K562 (cell line): ENCODE data around the gene IPP. TPM values are rescaled to one million over a fixed set of nuclear protein-coding genes. Genes with fewer than 3 reads are reported as not detected.
A peak's percentile ranks its signal among the peaks of the same experiment; 100 is the strongest.

ENCODE experiments used
- CCNT2 ChIP-seq: IDR thresholded peaks from 2 replicates; pipeline ENCODE4 v1.6.1; 2011; ENCODE audit warnings: borderline replicate concordance, low read depth, mild to moderate bottlenecking, moderate library complexity, mixed read lengths, low read length; ENCODE audit not compliant: insufficient read length; ENCODE audit errors: extremely low read depth
- CEBPZ ChIP-seq: fragments of 150-350 bp; IDR thresholded peaks from 2 replicates; pipeline ENCODE4 v1.6.1; 2014; ENCODE audit warnings: low read depth, mild to moderate bottlenecking, low read length, borderline replicate concordance
- FIP1L1 ChIP-seq: fragments of 200-400 bp; formaldehyde crosslinking; IDR thresholded peaks from 2 replicates; pipeline ENCODE4 v1.6.1; 2018; ENCODE audit warnings: mild to moderate bottlenecking, low read depth, low read length; ENCODE audit not compliant: poor library complexity, severe bottlenecking
- FOS ChIP-seq: IDR thresholded peaks from 3 replicates; pipeline ENCODE4 v1.6.1; 2011; ENCODE audit not compliant: insufficient read length; ENCODE audit errors: extremely low read depth
- FOXK2 ChIP-seq, 2 experiments: fragments of 450-650 bp; IDR thresholded peaks in 1 of 2; conservative IDR thresholded peaks in 1 of 2; 2 replicates each; pipeline ENCODE4 v1.6.1; 2016; ENCODE audit warnings: low read depth in 2 of 2, mild to moderate bottlenecking in 1 of 2
- GATA2 ChIP-seq: sonication (generic); formaldehyde crosslinking; IDR thresholded peaks from 2 replicates; pipeline ENCODE4 v1.4.0; 2020; ENCODE audit warnings: mild to moderate bottlenecking, missing genetic modification reagents
- GTF2E2 ChIP-seq: fragments of 200-800 bp; sonication (Bioruptor generic); IDR thresholded peaks from 2 replicates; pipeline ENCODE4 v1.6.1; 2016; ENCODE audit warnings: missing genetic modification characterization, missing compliant biosample characterization
- HNRNPL ChIP-seq: fragments of 200-400 bp; formaldehyde crosslinking; IDR thresholded peaks from 2 replicates; pipeline ENCODE4 v1.6.1; 2017; ENCODE audit warnings: low read depth, mild to moderate bottlenecking, low read length
- MXD1 ChIP-seq: fragments of 250-450 bp; sonication (Bioruptor Pico); IDR thresholded peaks from 2 replicates; pipeline ENCODE4 v1.8.0; 2021; ENCODE audit warnings: borderline replicate concordance, mild to moderate bottlenecking, moderate library complexity; ENCODE audit not compliant: poor library complexity, severe bottlenecking
- NCOA2 ChIP-seq, 2 experiments: fragments of 450-650 bp; IDR thresholded peaks; 2 replicates each; pipeline ENCODE4 v1.6.1; 2018; ENCODE audit warnings: mild to moderate bottlenecking in 2 of 2, moderate library complexity in 1 of 2; ENCODE audit not compliant: partially characterized antibody in 2 of 2
- NFE2 ChIP-seq: IDR thresholded peaks from 2 replicates; pipeline ENCODE4 v1.6.1; 2014; ENCODE audit warnings: antibody characterized with exemption, low read depth
- PHTF2 ChIP-seq: fragments of 250-450 bp; sonication (Bioruptor Pico); IDR thresholded peaks from 2 replicates; pipeline ENCODE4 v1.5.0; 2021; ENCODE audit warnings: mild to moderate bottlenecking
- SNRNP70 ChIP-seq: fragments of 200-400 bp; formaldehyde crosslinking; optimal IDR thresholded peaks from 2 replicates; pipeline ENCODE3; 2017; ENCODE audit warnings: low read depth, low read length
- THAP7 ChIP-seq: fragments of 250-450 bp; sonication (Bioruptor Pico); IDR thresholded peaks from 2 replicates; pipeline ENCODE4 v1.5.0; 2021
- ZNF717 ChIP-seq: fragments of 250-450 bp; sonication (Bioruptor Pico); IDR thresholded peaks from 2 replicates; pipeline ENCODE4 v1.5.0; 2021
- ZSCAN29 ChIP-seq: fragments of 450-650 bp; IDR thresholded peaks from 2 replicates; pipeline ENCODE4 v1.6.1; 2017
- polyA plus RNA-seq, 8 experiments: library from polyadenylated mRNA; depleted of rRNA in 4 of 8; stranded (reverse) in 5 of 8; unstranded in 3 of 8; fragments of >200 nt; fragmentation: Nextera tagmentation in 2 of 8; fragmentation: Illumina TruSeq in 1 of 8; extraction: Ambion mirVana in 2 of 8; extraction: Trizol in 1 of 8; gene quantifications; 2 replicates each; pipeline versions ENCODE4 v1.2.1 to v1.2.3, GENCODE V29; 2011 to 2014; ENCODE audit warnings: inconsistent platforms in 1 of 8, missing spikeins in 1 of 8
- total RNA-seq, 7 experiments: library from RNA; depleted of rRNA in 6 of 7; stranded (reverse); fragments of >200 nt in 6 of 7; fragmentation: Illumina TruSeq in 2 of 7; extraction: Trizol in 2 of 7; gene quantifications; 2 replicates each; pipeline versions ENCODE4 v1.2.1 to v1.2.3, GENCODE V29; 2011 to 2021; ENCODE audit warnings: low replicate concordance in 1 of 7
- TF ChIP-seq, protein P1 (sequence below), 2 experiments: fragments of 450-650 bp; formaldehyde crosslinking in 1 of 2; IDR thresholded peaks; 2 replicates each; pipeline versions ENCODE4 v1.4.0 to v1.6.1; 2014 to 2020; ENCODE audit warnings: mild to moderate bottlenecking in 2 of 2, borderline replicate concordance in 1 of 2, low read depth in 1 of 2

The IPP gene
- total and polyA plus RNA-seq, 9 of the 15 experiments (the other 6 are each of a cell fraction or from before 2014, with no cell fraction given) = 6.9 to 15.1 (median 9.7) TPM

- TF ChIP-seq GATA2 (no peak), PHTF2 (no peak), ZSCAN29 (peak; percentile 47; the same call in 1 of the 2 replicates), FOS (no peak), HNRNPL (no peak), NFE2 (no peak), FOXK2 (conservative IDR thresholded peaks at IDR 0.05 in 1 of 2, IDR thresholded peaks at IDR 0.05 in 1 of 2; ENCODE audit: low read depth in 2 of 2) (no peak), ZNF717 (CRISPR knock-in tag) (no peak), SNRNP70 (no peak), FIP1L1 (no peak), THAP7 (CRISPR knock-in tag) (no peak), GTF2E2 (no peak), NCOA2 (IDR thresholded peaks at IDR 0.05; ENCODE audit: partially characterized antibody in 2 of 2) (no peak), CCNT2 (peak; percentile 17), CEBPZ (no peak), MXD1 (CRISPR knock-in tag) (no peak)
- TF ChIP-seq, protein P1, sequence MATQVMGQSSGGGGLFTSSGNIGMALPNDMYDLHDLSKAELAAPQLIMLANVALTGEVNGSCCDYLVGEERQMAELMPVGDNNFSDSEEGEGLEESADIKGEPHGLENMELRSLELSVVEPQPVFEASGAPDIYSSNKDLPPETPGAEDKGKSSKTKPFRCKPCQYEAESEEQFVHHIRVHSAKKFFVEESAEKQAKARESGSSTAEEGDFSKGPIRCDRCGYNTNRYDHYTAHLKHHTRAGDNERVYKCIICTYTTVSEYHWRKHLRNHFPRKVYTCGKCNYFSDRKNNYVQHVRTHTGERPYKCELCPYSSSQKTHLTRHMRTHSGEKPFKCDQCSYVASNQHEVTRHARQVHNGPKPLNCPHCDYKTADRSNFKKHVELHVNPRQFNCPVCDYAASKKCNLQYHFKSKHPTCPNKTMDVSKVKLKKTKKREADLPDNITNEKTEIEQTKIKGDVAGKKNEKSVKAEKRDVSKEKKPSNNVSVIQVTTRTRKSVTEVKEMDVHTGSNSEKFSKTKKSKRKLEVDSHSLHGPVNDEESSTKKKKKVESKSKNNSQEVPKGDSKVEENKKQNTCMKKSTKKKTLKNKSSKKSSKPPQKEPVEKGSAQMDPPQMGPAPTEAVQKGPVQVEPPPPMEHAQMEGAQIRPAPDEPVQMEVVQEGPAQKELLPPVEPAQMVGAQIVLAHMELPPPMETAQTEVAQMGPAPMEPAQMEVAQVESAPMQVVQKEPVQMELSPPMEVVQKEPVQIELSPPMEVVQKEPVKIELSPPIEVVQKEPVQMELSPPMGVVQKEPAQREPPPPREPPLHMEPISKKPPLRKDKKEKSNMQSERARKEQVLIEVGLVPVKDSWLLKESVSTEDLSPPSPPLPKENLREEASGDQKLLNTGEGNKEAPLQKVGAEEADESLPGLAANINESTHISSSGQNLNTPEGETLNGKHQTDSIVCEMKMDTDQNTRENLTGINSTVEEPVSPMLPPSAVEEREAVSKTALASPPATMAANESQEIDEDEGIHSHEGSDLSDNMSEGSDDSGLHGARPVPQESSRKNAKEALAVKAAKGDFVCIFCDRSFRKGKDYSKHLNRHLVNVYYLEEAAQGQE (IDR thresholded peaks at IDR 0.05; ENCODE audit: borderline replicate concordance) = peak; percentile 12; the same call in 1 of the 2 replicates
- TF ChIP-seq, protein P1 (CRISPR knock-in tag; IDR thresholded peaks at IDR 0.05; ENCODE audit: low read depth) = no peak
Measured at GRCh38 chr1:45686015-45686287, 64.5 kb downstream of the IPP start (continued).
